PC-9 (cell line): ENCODE results near the gene MCM5. TPM values are rescaled to one million over a fixed set of nuclear protein-coding genes. Genes with fewer than 3 reads are reported as not detected.

ENCODE experiments used
- BruUV-seq: library from RNA; stranded (reverse); fragments of 400-500 nt; replicated peaks from 2 replicates; lab custom pipeline; 2021; lab: Mats Ljungman, UMichigan
- CTCF ChIA-PET: fragments of 300-600 bp; sonication (Branson Sonifier 250); formaldehyde crosslinking; loops from one replicate; lab custom pipeline; 2022; ENCODE audit warnings: antibody characterized with exemption; lab: Charles Lee
- POLR2A ChIA-PET: fragments of 300-600 bp; sonication (Branson Sonifier 250); formaldehyde crosslinking; loops from one replicate; lab custom pipeline; 2022; ENCODE audit warnings: antibody characterized with exemption; ENCODE audit not compliant: unreplicated experiment; lab: Charles Lee
- DNase-seq, 2 experiments: peaks; one replicate each; pipeline versions ENCODE4 v3.0.0 to v3.0.0-alpha.2; 2015 to 2022; ENCODE audit warnings: mixed read lengths in 1 of 2
- H2AFZ ChIP-seq: fragments of 200-600 bp; sonication (generic); 2 replicates; pipeline ENCODE4 v1.8.1; 2017; ENCODE audit warnings: antibody characterized with exemption
- H3F3A ChIP-seq: fragments of 200-600 bp; sonication (generic); 2 replicates; pipeline ENCODE4 v1.8.1; 2017; ENCODE audit warnings: antibody characterized with exemption, mild to moderate bottlenecking, low read depth; ENCODE audit not compliant: insufficient read depth
- H3K27ac ChIP-seq: fragments of 200-600 bp; sonication (generic); 2 replicates; pipeline ENCODE4 v1.6.1; 2016; ENCODE audit warnings: mixed run types
- H3K27me3 ChIP-seq: fragments of 200-600 bp; sonication (generic); 2 replicates; pipeline ENCODE4 v1.6.1; 2016; ENCODE audit warnings: low read depth, mixed run types; ENCODE audit not compliant: insufficient read depth
- H3K36me3 ChIP-seq: fragments of 200-600 bp; sonication (generic); 2 replicates; pipeline ENCODE4 v1.6.1; 2016; ENCODE audit warnings: low read depth, mixed run types
- H3K4me1 ChIP-seq: fragments of 200-600 bp; sonication (generic); replicated peaks from 2 replicates; pipeline ENCODE4 v1.6.1; 2016; ENCODE audit warnings: mixed run types; ENCODE audit not compliant: insufficient read depth
- H3K4me2 ChIP-seq: fragments of 200-600 bp; sonication (generic); 2 replicates; pipeline ENCODE4 v1.6.1; 2017; ENCODE audit warnings: mixed run types
- H3K4me3 ChIP-seq: fragments of 200-600 bp; sonication (generic); 2 replicates; pipeline ENCODE4 v1.6.1; 2016; ENCODE audit warnings: mixed run types
- H3K79me2 ChIP-seq: fragments of 200-600 bp; sonication (generic); 2 replicates; pipeline ENCODE4 v1.6.1; 2017; ENCODE audit warnings: low read depth, mixed run types
- H3K9me2 ChIP-seq: fragments of 200-600 bp; sonication (generic); 2 replicates; pipeline ENCODE4 v1.8.1; 2017; ENCODE audit warnings: mild to moderate bottlenecking; ENCODE audit not compliant: insufficient read depth
- H3K9me3 ChIP-seq: fragments of 200-600 bp; sonication (generic); 2 replicates; pipeline ENCODE4 v1.8.1; 2016; ENCODE audit warnings: low read depth; ENCODE audit not compliant: insufficient read depth
- H4K20me1 ChIP-seq: fragments of 200-600 bp; sonication (generic); 2 replicates; pipeline ENCODE4 v1.8.1; 2017; ENCODE audit not compliant: insufficient read depth
- EZH2 ChIP-seq: fragments of 200-600 bp; sonication (generic); IDR thresholded peaks from 2 replicates; pipeline ENCODE4 v1.8.0; 2017; ENCODE audit warnings: antibody characterized with exemption, low read depth
- intact Hi-C: fragments of 100-400 bp; cut with micrococcal nuclease; formaldehyde crosslinking; loops from one replicate; pipeline ENCODE4 v1.10.0; 2022; ENCODE audit not compliant: unreplicated experiment
- total RNA-seq: library from RNA; stranded (reverse); gene quantifications from 2 replicates; pipeline ENCODE4 v1.2.3, GENCODE V29; 2021
- TF ChIP-seq, protein P1 (sequence below): fragments of 200-600 bp; sonication (generic); conservative IDR thresholded peaks from 2 replicates; pipeline ENCODE4 v1.6.1; 2017; ENCODE audit warnings: mixed run types, antibody characterized with exemption, mild to moderate bottlenecking, moderate library complexity

The MCM5 gene
- total RNA-seq, 1 experiment from 2014 or later: 115 TPM

DNA sequence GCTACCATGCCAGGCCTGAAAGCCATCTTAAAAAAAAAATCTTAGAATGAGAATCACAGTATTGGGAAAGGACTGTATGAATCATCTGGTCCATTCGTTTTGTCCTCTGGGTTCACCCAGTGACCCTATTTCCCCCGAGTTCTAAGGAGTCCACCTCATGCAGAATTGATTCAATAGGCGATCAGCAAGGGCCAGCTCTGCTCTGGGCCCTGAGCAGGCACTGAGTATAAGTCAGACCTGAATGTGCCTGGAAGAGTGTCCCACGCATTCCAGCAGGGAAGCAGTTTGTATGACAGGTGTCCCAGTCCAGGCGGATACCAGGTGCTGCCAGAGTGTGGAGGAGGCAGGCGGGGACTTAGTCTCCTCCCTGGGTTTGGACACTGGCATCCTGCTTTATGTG, 19.9 kb upstream of the MCM5 start:
- BruUV-seq: no TSS peak
- H3K36me3 ChIP-seq: peaks cover 6% of the 10 kb centered on the region; the same call in 1 of the 2 replicates
- peak overlapping the region; percentile 55 for H3K27ac ChIP-seq
- H3K4me3 ChIP-seq: peak overlapping the region; percentile 68; the same call in 1 of the 2 replicates
- no peaks in the 10 kb centered on the region for H4K20me1 ChIP-seq
- peaks cover 72% of the 10 kb centered on the region for H3K4me1 ChIP-seq
- ChIA-PET CTCF (interaction anchor here (0.6 kb wide), 4 partner anchors 13 to 1046 kb away, joined by 3 to 18 read pairs (median 5); no protein-coding TSS in a partner anchor), POLR2A (interaction anchor here (0.6 kb wide), 2 partner anchors 26 to 41 kb away, joined by 4 to 13 read pairs; no protein-coding TSS in a partner anchor)
- intact Hi-C loops: no loop called here
- peak overlapping the region; percentile 86 for H3K4me2 ChIP-seq
- H3K79me2 ChIP-seq: 0 out of 2 replicates have a peak, but pooled peaks cover 4% of the 10 kb centered on the region
- TF ChIP-seq EZH2: no peak
- TF ChIP-seq, protein P1, sequence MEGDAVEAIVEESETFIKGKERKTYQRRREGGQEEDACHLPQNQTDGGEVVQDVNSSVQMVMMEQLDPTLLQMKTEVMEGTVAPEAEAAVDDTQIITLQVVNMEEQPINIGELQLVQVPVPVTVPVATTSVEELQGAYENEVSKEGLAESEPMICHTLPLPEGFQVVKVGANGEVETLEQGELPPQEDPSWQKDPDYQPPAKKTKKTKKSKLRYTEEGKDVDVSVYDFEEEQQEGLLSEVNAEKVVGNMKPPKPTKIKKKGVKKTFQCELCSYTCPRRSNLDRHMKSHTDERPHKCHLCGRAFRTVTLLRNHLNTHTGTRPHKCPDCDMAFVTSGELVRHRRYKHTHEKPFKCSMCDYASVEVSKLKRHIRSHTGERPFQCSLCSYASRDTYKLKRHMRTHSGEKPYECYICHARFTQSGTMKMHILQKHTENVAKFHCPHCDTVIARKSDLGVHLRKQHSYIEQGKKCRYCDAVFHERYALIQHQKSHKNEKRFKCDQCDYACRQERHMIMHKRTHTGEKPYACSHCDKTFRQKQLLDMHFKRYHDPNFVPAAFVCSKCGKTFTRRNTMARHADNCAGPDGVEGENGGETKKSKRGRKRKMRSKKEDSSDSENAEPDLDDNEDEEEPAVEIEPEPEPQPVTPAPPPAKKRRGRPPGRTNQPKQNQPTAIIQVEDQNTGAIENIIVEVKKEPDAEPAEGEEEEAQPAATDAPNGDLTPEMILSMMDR: no peak
- peaks cover 58% of the 10 kb centered on the region for H3F3A ChIP-seq
- peak in 1 of 2 experiments; percentile 70 for DNase-seq
- no peaks in the 10 kb centered on the region for H3K27me3 ChIP-seq
- no peak overlapping the region for H2AFZ ChIP-seq
- H3K9me3 ChIP-seq: no peaks in the 10 kb centered on the region
- H3K9me2 ChIP-seq: no peaks in the 10 kb centered on the region

DNA sequence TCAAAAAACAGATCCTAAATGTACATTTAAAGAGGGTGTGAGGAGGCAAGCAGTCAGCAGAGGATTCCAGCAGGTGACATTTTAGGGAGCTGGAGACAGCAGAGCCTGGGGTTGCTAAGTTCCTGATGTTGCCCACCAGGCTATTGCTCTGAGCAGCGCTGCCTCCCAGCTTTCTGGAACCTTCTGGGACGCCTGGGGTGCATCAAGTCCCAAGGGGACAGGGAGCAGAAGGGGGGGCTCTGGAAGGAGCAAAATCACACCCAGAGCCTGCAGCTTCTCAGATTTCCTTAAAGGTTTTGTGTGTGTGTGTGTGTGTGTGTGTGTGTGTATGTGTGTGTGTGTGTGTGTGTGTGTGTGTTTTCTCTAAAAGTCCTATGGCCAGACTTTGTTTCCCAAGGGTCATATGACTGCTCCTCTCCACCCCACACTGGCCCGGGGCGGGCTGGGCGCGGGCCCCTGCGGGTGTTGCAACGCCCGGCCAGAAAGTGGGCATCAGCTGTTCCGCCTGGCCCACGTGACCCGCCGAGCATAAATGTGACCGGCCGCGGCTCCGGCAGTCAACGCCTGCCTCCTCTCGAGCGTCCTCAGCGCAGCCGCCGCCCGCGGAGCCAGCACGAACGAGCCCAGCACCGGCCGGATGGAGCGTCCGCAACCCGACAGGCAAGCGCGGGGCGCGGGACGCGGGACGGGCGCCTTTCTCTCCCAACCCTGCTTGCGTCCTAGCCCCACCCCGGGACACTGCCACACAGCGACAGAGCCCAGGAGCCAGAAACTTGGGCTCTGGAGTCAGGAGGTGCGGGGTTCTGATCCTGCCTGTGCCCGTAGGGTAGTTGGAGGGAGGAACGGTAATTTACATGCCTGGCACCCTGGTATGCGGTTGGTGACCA, 19.2 kb upstream of the MCM5 start, which contains the start of gene HMOX1:
HMOX1 (plus strand) TSS at position 560 of the 887 bp plus-strand sequence; CDS start at position 638, 78 bp downstream.
- H2AFZ ChIP-seq: peak within 1 kb of the TSS; percentile 86
- DNase-seq: peak; percentile 73 to 87
- BruUV-seq: no TSS peak
- 0 out of 2 replicates have a peak, but pooled peaks cover 4% of the 10 kb centered on the region for H3K79me2 ChIP-seq
- no peaks in the 10 kb centered on the region for H4K20me1 ChIP-seq
- H3K4me1 ChIP-seq: peaks cover 64% of the 10 kb centered on the region
- no peaks in the 10 kb centered on the region for H3K9me3 ChIP-seq
- peak within 1 kb of the TSS; percentile 68 for H3K4me3 ChIP-seq
- TF ChIP-seq, protein P1: no peak
- TF ChIP-seq EZH2: no peak
- CTCF ChIA-PET: interaction anchor here (0.5 to 0.7 kb wide), 4 partner anchors 10 to 535 kb away, joined by 3 to 18 read pairs (median 4); no protein-coding TSS in a partner anchor
- peaks cover 51% of the 10 kb centered on the region for H3F3A ChIP-seq
- peak within 1 kb of the TSS; percentile 55 for H3K27ac ChIP-seq
- H3K27me3 ChIP-seq: no peaks in the 10 kb centered on the region
- POLR2A ChIA-PET: interaction anchor here (0.5 to 0.7 kb wide), 4 partner anchors 30 to 132 kb away, joined by 3 to 11 read pairs (median 5); no protein-coding TSS in a partner anchor
- intact Hi-C loops: no loop called here
- H3K4me2 ChIP-seq: peak within 1 kb of the TSS; percentile 86
- H3K36me3 ChIP-seq: peaks cover 6% of the 10 kb centered on the region; the same call in 1 of the 2 replicates
- no peaks in the 10 kb centered on the region for H3K9me2 ChIP-seq

DNA sequence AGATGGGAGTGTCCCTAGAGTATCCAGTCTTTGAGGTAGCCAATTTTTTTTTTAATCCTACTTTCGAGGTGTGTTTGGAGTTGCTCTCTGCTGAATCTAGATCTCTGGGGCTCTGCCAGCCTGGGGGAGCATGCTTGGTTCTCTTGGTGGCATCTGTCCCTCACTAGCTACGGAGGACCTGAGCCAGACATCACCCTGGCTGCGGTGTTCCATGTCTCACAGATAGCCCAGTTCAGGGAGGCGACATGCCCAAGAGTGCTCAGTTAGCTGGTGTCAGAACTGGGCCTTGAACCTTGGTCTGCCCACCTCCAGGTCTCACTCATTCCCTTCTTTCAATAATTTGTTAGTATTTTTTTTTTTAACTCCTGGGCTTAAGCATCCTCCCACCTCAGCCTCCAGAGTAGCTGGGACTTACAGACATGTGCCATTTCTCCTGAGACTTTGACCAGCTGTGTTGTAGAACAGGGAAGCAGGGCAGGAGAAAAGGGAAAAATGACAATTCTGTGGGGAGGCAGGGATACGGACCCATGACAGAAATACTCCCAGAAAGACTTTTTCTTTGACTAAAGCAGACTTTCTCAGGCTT, 18.4 kb upstream of the MCM5 start:
- Histone ChIP-seq H3K9me3 (no peaks in the 10 kb centered on the region), H3K4me2 (peak overlapping the region; percentile 86), H3K27me3 (no peaks in the 10 kb centered on the region), H3F3A (peaks cover 51% of the 10 kb centered on the region), H3K27ac (peak overlapping the region; percentile 55), H3K4me3 (peak overlapping the region; percentile 68), H3K36me3 (peaks cover 6% of the 10 kb centered on the region; the same call in 1 of the 2 replicates), H3K9me2 (no peaks in the 10 kb centered on the region), H3K4me1 (peaks cover 56% of the 10 kb centered on the region), H4K20me1 (no peaks in the 10 kb centered on the region), H2AFZ (peak overlapping the region; percentile 86), H3K79me2 (0 out of 2 replicates have a peak, but pooled peaks cover 4% of the 10 kb centered on the region)
- CTCF ChIA-PET: interaction anchor here (0.7 kb wide), 1 partner anchor 37 kb away, joined by 3 read pairs; no protein-coding TSS in a partner anchor
- BruUV-seq: TSS peak; percentile 60
- POLR2A ChIA-PET: interaction anchor here (0.6 to 0.7 kb wide), 3 partner anchors 89 to 366 kb away, joined by 6 to 11 read pairs (median 11); no protein-coding TSS in a partner anchor
- DNase-seq: no peak
- no peak for TF ChIP-seq EZH2
- TF ChIP-seq, protein P1: no peak
- intact Hi-C loops: no loop called here
